HepG2 (cell line): ENCODE data around the gene ARHGEF1.

Experiments
- CENPT ChIP-seq: sonication (generic); formaldehyde crosslinking; IDR thresholded peaks from 2 replicates; pipeline ENCODE4 v1.8.0; 2022; ENCODE audit warnings: low read depth, mild to moderate bottlenecking, moderate library complexity, missing genetic modification reagents
- KAT8 ChIP-seq: IDR thresholded peaks from 2 replicates; pipeline ENCODE4 v1.6.1; 2016; ENCODE audit warnings: missing genetic modification reagents, missing compliant biosample characterization
- MTF1 ChIP-seq: sonication (generic); formaldehyde crosslinking; IDR thresholded peaks from 2 replicates; pipeline ENCODE4 v1.5.0; 2020; ENCODE audit warnings: missing genetic modification reagents
- NFATC3 ChIP-seq: sonication (generic); formaldehyde crosslinking; IDR thresholded peaks from 2 replicates; pipeline ENCODE4 v1.5.1; 2020; ENCODE audit warnings: mild to moderate bottlenecking, missing genetic modification reagents
- PLSCR1 ChIP-seq: sonication (generic); formaldehyde crosslinking; IDR thresholded peaks from 2 replicates; pipeline ENCODE4 v1.5.0; 2020; ENCODE audit warnings: missing genetic modification reagents, mild to moderate bottlenecking, borderline replicate concordance
- POLR2AphosphoS5 ChIP-seq: IDR thresholded peaks from 2 replicates; pipeline ENCODE4 v1.6.1; 2012; ENCODE audit warnings: low read depth, low read length
- ZMAT3 ChIP-seq: sonication (generic); formaldehyde crosslinking; conservative IDR thresholded peaks from 2 replicates; pipeline ENCODE4 v1.7.0; 2021; ENCODE audit warnings: missing genetic modification reagents

- TF ChIP-seq ZMAT3 (CRISPR knock-in tag) (no peak; the same call in 1 of the 2 replicates), PLSCR1 (CRISPR knock-in tag) (no peak), NFATC3 (CRISPR knock-in tag) (no peak), POLR2AphosphoS5 (no peak), CENPT (CRISPR knock-in tag) (no peak), KAT8 (CRISPR knock-in tag) (no peak), MTF1 (CRISPR knock-in tag) (no peak)
Measured at GRCh38 chr19:41860419-41861115, 22.4 kb upstream of the ARHGEF1 start.
